Left ventricle myocardium superior (tissue), 1 donor: ENCODE measurements around the gene SLC9A6. TPM values are rescaled to one million over a fixed set of nuclear protein-coding genes. Genes with fewer than 3 reads are reported as not detected.
"Not testable (repeated sequence)": the region's sequence is repeated elsewhere in the genome, so short reads cannot be mapped to it uniquely, and the experiment has no call there.

Source experiments
- ATAC-seq: fragments of 200-7000 bp; cut with Tn5 transposase; one replicate; pipeline ENCODE4 v1.9.1; 2020; ENCODE audit warnings: mild to moderate bottlenecking, moderate library complexity
- DNase-seq: peaks from one replicate; pipeline ENCODE4 v3.0.0-alpha.2; 2020
- intact Hi-C: fragments of 100-400 bp; cut with micrococcal nuclease; formaldehyde crosslinking; loops from one replicate; pipeline ENCODE4 v1.11.0; 2022
- total RNA-seq: library from RNA; stranded (reverse); fragmentation: NEBNext Ultra II Directional; extraction: Animal tissue kit (Norgen Biotek cat#: 25700); gene quantifications from one replicate; pipeline ENCODE4 v1.2.1, GENCODE V29; 2021
- donor health status: DM: no; HTN: yes; CAD: no; lungs with severe emphysema.

The SLC9A6 gene
- total RNA-seq, 1 donor from 2014 or later, result 17.3 TPM

- ATAC-seq (no peak), DNase-seq (no peak)
- intact Hi-C loops, result no loop called here
Measured at GRCh38 chrX:136051611-136052010, 66.4 kb downstream of the SLC9A6 start.

GRCh38 chrX:136055651-136056221 lies 70.5 kb downstream of the SLC9A6 start:
- ATAC-seq (peak; percentile 95), DNase-seq (no peak)
- intact Hi-C loops, result no loop called here

DNA sequence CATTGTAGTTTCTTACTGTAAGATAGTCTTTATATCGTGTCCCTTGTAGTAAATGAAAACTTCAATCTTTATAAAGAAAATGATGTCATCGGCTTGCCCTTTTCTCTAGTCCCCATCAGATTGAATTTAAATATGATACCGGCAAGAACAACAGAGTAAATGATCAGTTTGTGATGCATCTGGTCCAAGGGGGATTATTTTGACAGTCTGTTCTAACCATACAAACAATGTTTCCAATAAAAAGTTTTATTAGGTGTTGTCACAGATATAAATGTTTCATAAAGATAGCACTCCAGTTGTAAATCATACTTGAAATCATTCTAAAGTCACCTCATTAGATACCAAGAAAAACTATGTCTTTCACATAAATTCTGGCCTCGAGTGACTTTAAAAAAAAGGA lies 72.3 kb downstream of the SLC9A6 start:
- no peak for ATAC-seq
- no peak for DNase-seq

GRCh38 chrX:136059350-136059749 lies 74.1 kb downstream of the SLC9A6 start:
- no peak for DNase-seq
- intact Hi-C loops, result no loop called here
- ATAC-seq, result no peak

More for the DNA sequence above, 72.3 kb downstream of the SLC9A6 start:
- intact Hi-C loops, result no loop called here

DNA sequence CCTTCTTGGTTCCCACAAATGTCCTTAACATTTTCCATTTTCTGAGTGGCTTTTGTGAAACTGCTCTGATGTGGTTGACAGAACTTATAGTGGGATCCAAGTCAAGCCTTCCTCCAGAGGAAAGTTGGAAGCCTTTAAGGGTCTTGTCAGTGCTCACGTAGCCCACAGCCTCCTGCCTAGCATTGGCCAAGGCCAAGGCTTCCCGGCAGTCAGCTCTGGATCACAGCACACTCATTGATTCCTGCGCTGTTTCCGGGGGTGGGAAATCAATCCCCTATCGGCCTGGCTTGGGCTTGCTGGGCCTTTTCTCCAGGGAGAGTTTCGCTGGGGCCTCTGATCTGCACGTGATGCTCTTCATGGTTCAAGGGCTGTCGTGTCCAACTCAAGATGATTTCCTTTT lies 76.1 kb downstream of the SLC9A6 start:
- intact Hi-C loops, result no loop called here
- peak; percentile 50 for ATAC-seq

DNA sequence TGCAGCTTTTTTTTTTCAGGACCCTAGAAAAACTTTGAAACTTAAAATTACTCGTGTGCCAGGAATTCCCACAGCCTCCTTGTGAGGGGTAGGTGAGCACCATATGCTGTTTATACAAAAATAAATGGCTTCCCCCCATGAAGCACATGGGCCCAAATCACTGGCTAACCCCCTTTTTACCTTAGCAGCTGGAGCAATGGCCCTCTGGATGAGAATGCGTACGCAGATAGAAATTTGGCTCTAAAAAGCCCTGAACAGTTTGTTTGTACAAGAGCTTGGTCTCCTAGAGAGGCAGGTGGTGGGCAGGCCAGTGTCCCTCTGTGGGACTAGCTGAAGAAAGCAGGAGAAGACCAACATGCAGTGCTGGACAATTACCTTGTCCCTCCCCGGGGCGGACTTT lies 76.5 kb downstream of the SLC9A6 start:
- ATAC-seq (peak; percentile 23), DNase-seq (no peak)
- intact Hi-C loops, result no loop called here

More for the DNA sequence above, 76.1 kb downstream of the SLC9A6 start:
- no peak for DNase-seq

GRCh38 chrX:136063340-136064079 lies 78.3 kb downstream of the SLC9A6 start:
- ATAC-seq, result peak; percentile 50
- intact Hi-C loops, result no loop called here
- DNase-seq, result no peak

- DNase-seq, result no peak
- intact Hi-C loops, result no loop called here
- no peak for ATAC-seq
Measured at GRCh38 chrX:136064661-136065043, 79.4 kb downstream of the SLC9A6 start.

- DNase-seq (peak; percentile 72), ATAC-seq (peak; percentile 82)
- intact Hi-C loops, result no loop called here
Measured at GRCh38 chrX:136065044-136065671, 79.9 kb downstream of the SLC9A6 start.

DNA sequence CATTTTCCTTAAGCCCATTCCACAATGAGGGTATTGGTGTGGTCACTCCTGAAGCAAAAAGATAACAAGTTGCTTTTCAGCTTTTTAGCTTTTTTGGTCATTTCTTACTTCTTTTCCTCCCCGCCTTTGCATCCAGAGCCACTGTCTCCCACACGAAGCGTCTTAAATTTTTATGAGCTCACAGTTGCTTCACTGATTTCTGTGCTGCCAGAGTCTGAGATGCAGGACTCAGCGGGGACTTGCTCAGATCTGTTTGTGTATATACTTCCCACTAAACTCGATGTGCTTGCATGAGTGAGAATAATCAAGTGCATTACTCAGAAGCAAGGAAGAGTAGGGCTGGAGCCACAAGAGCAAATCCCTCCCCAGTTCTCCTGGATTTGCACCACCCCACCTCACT lies 81.9 kb downstream of the SLC9A6 start:
- ATAC-seq (no peak), DNase-seq (no peak)
- intact Hi-C loops, result no loop called here

- DNase-seq (no peak), ATAC-seq (no peak)
- intact Hi-C loops, result no loop called here
Measured at GRCh38 chrX:136067966-136068365, 82.7 kb downstream of the SLC9A6 start.

- ATAC-seq (no peak), DNase-seq (no peak)
- intact Hi-C loops, result no loop called here
Measured at GRCh38 chrX:136076942-136077341, 91.7 kb downstream of the SLC9A6 start.

DNA sequence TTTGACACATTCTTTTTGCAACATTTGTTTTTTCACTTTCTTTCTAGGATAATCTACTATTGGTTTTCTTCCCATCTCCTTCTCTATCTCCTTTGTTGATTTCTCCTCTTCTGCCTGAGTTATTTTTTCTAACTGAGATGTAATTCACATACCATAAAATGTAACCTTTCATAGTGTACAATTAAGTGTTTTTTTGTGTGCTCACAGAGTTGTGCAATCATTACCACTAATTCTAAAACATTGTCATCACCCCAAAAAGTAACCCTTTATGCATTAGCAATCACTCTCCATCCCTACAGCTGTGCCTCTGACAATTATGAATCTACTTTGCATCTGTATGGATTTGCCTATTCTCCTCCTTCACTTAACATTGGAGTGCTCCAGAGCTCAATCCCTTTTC lies 95.5 kb downstream of the SLC9A6 start:
- intact Hi-C loops, result no loop called here
- DNase-seq (no peak), ATAC-seq (no peak)

DNA sequence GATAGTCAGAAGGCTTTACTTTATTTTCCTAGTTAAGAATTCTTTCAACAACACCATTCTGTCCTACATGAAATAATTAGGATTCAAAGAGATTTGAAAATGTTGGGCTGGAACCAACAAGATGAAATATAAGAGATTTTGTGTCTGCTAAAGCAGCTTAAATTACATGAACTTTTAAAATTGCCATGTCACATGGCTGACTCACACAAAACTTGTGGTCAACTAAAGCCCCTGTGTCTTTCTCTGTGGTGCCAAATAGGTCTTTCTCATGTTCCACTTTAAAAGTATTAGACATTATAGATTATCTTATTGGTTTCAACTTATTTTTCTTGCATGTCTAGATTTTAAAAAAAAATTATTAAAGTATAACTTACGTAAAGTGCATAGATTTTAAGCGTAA lies 101.3 kb downstream of the SLC9A6 start:
- no peak for ATAC-seq
- DNase-seq, result no peak
- intact Hi-C loops, result no loop called here

- ATAC-seq, intact Hi-C loops, DNase-seq: not testable (repeated sequence)
Measured at GRCh38 chrX:136091898-136092297, 106.7 kb downstream of the SLC9A6 start.

- DNase-seq (no peak), ATAC-seq (no peak)
- intact Hi-C loops, result no loop called here
Measured at GRCh38 chrX:136094962-136095361, 109.7 kb downstream of the SLC9A6 start.

Other genes with a start within 250 kb of the SLC9A6 start
- not detected for gene CT45A3, start 217.2 kb upstream of the SLC9A6 start, total RNA-seq
- not detected for gene CT45A5, start 199.9 kb upstream of the SLC9A6 start, total RNA-seq
- not detected for gene CT45A6, start 182.6 kb upstream of the SLC9A6 start, total RNA-seq
- gene CT45A2, start 165.4 kb upstream of the SLC9A6 start, total RNA-seq, result not detected
- not detected for gene CT45A7, start 148.2 kb upstream of the SLC9A6 start, total RNA-seq
- gene CT45A8, start 130.9 kb upstream of the SLC9A6 start, total RNA-seq, result not detected
- gene CT45A9, start 113.6 kb upstream of the SLC9A6 start, total RNA-seq, result not detected
- gene CT45A10, start 92.0 kb upstream of the SLC9A6 start, total RNA-seq, result not detected
- not detected for gene SAGE1, start 91.7 kb upstream of the SLC9A6 start, total RNA-seq
- 24.7 TPM for gene MMGT1, start 11.4 kb upstream of the SLC9A6 start, total RNA-seq
- gene FHL1, start 162.1 kb downstream of the SLC9A6 start, total RNA-seq, result 772 TPM